Activated T-helper 17 cell treated with anti-CD3 and anti-CD28 coated beads, Interleukin-2, amount 50 U/mL, for 72 hours (primary cell): ENCODE results near the gene PM20D2. TPM values are rescaled to one million over a fixed set of nuclear protein-coding genes. Genes with fewer than 3 reads are reported as not detected.
"Not testable (repeated sequence)": the region's sequence is repeated elsewhere in the genome, so short reads cannot be mapped to it uniquely, and the experiment has no call there.

Experiments used
- ATAC-seq: fragments of 150-1000 bp; cut with Tn5 transposase; replicated peaks from 2 replicates; pipeline ENCODE4 v1.10.0; 2021; ENCODE audit warnings: mild to moderate bottlenecking, moderate library complexity
- H3K27ac Mint-ChIP-seq: one replicate; pipeline ENCODE4 v1.8.0; 2022; ENCODE audit warnings: mixed read lengths
- H3K27me3 Mint-ChIP-seq: one replicate; pipeline ENCODE4 v1.8.0; 2022; ENCODE audit warnings: mixed read lengths
- H3K36me3 Mint-ChIP-seq: one replicate; pipeline ENCODE4 v1.8.0; 2022; ENCODE audit warnings: low read depth, mild to moderate bottlenecking, mixed read lengths
- H3K4me1 Mint-ChIP-seq: one replicate; pipeline ENCODE4 v1.8.0; 2022; ENCODE audit warnings: mixed read lengths
- H3K4me3 Mint-ChIP-seq: one replicate; pipeline ENCODE4 v1.8.0; 2022; ENCODE audit warnings: mild to moderate bottlenecking, mixed read lengths
- H3K9me3 Mint-ChIP-seq: one replicate; pipeline ENCODE4 v1.8.0; 2022; ENCODE audit warnings: mixed read lengths
- total RNA-seq, 2 donors: library from RNA; stranded (reverse); gene quantifications; one replicate each; pipeline ENCODE4 v1.2.3, GENCODE V29; 2022

PM20D2 gene, protein sequence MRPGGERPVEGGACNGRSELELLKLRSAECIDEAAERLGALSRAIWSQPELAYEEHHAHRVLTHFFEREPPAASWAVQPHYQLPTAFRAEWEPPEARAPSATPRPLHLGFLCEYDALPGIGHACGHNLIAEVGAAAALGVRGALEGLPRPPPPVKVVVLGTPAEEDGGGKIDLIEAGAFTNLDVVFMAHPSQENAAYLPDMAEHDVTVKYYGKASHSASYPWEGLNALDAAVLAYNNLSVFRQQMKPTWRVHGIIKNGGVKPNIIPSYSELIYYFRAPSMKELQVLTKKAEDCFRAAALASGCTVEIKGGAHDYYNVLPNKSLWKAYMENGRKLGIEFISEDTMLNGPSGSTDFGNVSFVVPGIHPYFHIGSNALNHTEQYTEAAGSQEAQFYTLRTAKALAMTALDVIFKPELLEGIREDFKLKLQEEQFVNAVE
- total RNA-seq = 1 to 10 TPM; 7.9 to 9.2 TPM

DNA sequence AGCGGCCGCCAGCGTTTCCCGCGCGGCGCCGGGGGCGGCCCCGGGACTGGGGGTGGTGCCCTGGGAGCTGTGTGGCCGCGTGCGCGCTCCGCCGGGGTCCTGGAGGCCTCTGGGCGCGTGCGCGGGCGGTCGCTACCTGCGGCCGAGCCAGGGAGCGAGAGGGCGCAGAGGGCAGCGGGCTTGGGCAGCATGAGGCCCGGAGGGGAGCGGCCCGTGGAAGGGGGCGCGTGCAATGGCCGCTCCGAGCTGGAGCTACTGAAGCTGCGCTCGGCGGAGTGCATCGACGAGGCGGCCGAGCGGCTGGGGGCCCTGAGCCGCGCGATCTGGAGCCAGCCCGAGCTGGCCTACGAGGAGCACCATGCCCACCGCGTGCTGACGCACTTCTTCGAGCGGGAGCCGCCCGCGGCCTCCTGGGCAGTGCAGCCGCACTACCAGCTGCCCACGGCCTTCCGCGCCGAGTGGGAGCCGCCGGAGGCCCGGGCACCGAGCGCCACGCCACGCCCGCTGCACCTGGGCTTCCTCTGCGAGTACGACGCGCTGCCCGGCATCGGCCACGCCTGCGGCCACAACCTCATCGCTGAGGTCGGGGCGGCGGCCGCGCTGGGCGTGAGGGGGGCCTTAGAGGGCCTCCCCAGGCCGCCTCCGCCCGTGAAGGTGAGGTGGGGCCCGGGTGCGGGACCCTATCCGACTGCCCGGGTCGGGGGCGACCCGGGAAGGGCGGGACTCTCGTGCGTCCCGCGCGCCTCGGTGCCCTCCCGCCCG is at the start of gene PM20D2:
Gene PM20D2 (plus strand): TSS at position 100 of the 762 bp plus-strand sequence. CDS start 90 bp downstream, at position 190.
- Mint-ChIP-seq H3K36me3 (peaks cover 31% of the 10 kb centered on the region), H3K4me1 (peaks cover 15% of the 10 kb centered on the region), H3K27me3 (no peaks in the 10 kb centered on the region), H3K9me3 (no peaks in the 10 kb centered on the region), H3K27ac (peak within 1 kb of the TSS; percentile 98), H3K4me3 (peak within 1 kb of the TSS; percentile 95)
- peak; percentile 68 for ATAC-seq

DNA sequence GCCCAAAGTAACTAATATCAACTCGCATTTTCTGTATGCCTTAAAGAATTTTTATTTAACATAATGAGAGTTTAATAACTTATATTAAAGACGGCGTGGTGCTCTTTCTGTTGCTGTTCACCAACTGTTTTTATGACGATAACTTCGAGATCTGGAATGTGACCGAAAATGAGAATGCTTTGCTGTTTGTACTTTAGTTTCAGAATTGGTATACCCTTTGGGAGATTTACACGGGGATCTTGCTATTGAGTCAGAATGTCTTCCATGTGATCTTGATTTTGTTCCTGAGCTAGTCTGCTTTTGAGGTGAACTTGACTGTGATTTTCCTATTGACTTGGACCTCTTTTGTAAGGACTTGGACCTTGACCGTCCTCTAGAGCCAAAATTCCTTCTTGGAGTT is 47.4 kb upstream of the PM20D2 start:
- peak overlapping the region; percentile 21 for H3K27ac Mint-ChIP-seq
- peak; percentile 96 for ATAC-seq
- H3K4me1 Mint-ChIP-seq = peaks cover 5% of the 10 kb centered on the region
- no peaks in the 10 kb centered on the region for H3K9me3 Mint-ChIP-seq
- no peaks in the 10 kb centered on the region for H3K36me3 Mint-ChIP-seq
- H3K27me3 Mint-ChIP-seq = no peaks in the 10 kb centered on the region
- peak overlapping the region; percentile 20 for H3K4me3 Mint-ChIP-seq

DNA sequence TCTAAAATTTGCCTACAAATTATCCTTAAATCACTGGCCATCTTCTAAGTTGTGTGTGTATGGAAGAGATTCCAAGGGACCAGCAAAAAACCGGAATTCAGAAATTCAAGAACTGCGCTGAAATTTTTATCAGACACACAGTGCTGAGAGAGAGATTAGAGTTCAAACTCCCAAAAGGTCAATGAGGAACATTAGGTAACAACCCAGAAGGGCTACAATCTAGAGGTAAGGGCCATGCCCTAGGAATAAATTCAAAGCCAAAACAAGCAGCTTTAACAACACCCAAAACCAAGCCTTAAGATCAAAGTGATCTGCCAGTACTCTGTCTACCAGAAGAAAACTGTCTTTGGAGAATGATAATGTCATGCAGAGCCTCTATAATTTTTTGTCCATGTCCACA is 45.7 kb upstream of the PM20D2 start:
- ATAC-seq = no peak
- no peak overlapping the region for H3K4me3 Mint-ChIP-seq
- peaks cover 5% of the 10 kb centered on the region for H3K4me1 Mint-ChIP-seq
- H3K36me3 Mint-ChIP-seq = no peaks in the 10 kb centered on the region
- no peaks in the 10 kb centered on the region for H3K9me3 Mint-ChIP-seq
- H3K27me3 Mint-ChIP-seq = no peaks in the 10 kb centered on the region
- no peak overlapping the region for H3K27ac Mint-ChIP-seq

DNA sequence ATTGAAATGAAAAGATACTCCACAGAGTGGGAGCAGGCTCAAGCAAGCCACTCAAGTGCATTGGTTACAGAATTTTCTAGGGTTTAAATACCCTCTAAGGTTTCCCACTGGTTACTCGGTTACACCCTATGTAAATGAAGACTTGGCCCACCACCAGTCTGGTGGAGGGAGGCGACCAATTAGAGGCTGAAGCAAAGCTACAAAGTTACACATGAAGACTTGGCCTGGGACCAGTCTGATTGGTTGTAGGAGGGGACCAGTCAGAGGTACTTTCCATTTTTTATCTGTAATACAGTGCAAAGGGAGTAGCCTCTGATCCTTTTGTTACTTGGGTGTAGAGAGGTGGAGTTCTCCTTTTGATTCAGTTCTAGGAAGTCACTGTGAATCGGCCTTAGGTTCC is 35.6 kb upstream of the PM20D2 start:
- no peaks in the 10 kb centered on the region for H3K27me3 Mint-ChIP-seq
- no peaks in the 10 kb centered on the region for H3K36me3 Mint-ChIP-seq
- H3K4me1 Mint-ChIP-seq = no peaks in the 10 kb centered on the region
- no peak overlapping the region for H3K27ac Mint-ChIP-seq
- H3K9me3 Mint-ChIP-seq = no peaks in the 10 kb centered on the region
- ATAC-seq = no peak
- no peak overlapping the region for H3K4me3 Mint-ChIP-seq

DNA sequence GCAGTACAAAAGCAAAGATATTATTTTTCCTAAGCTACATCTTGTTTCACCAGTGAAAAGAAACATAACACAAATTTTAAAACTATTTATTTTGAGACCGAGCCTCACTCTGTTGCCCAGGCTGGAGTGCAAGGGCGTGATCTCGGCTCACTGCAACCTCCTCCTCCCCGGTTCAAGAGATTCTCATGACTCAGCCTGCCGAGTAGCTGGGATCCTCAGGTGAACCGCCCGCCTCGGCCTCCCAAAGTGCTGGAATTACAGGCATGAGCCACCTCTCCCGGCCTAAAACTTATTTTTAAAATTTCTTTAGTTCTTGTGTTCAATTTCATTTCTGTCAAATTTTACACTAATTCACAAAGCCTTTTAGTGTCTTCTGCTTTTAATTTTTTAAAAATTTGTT is 33.9 kb upstream of the PM20D2 start:
- Mint-ChIP-seq H3K27me3 (peaks cover 3% of the 10 kb centered on the region), H3K9me3 (no peaks in the 10 kb centered on the region)

DNA sequence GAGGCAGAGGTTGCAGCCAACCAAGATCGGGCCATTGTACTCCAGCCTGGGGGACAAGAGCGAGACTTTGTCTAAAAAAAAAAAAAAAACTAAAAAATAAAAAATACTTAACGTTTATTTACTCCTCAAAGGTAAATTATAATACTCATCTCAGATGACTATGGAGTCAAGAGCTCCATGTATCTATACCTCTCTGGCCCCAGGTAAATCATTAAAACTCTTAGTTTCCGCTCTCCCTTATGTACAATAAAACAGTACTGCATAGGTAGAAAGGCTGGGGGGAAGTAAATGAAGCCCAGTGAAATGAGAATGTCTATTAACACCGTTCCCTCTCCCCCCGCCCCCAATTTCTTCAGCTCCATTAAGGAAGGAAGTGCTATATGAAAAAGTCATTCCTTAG is 29.2 kb upstream of the PM20D2 start:
- H3K27ac Mint-ChIP-seq = peak overlapping the region; percentile 57
- no peak for ATAC-seq
- H3K27me3 Mint-ChIP-seq = peaks cover 6% of the 10 kb centered on the region
- no peaks in the 10 kb centered on the region for H3K36me3 Mint-ChIP-seq
- H3K4me3 Mint-ChIP-seq = peak overlapping the region; percentile 85
- peaks cover 6% of the 10 kb centered on the region for H3K4me1 Mint-ChIP-seq
- H3K9me3 Mint-ChIP-seq = no peaks in the 10 kb centered on the region

More for the DNA sequence above, 33.9 kb upstream of the PM20D2 start:
- Mint-ChIP-seq H3K4me3 (no peak overlapping the region), H3K36me3 (no peaks in the 10 kb centered on the region), H3K27ac (no peak overlapping the region), H3K4me1 (peaks cover 2% of the 10 kb centered on the region)
- no peak for ATAC-seq

DNA sequence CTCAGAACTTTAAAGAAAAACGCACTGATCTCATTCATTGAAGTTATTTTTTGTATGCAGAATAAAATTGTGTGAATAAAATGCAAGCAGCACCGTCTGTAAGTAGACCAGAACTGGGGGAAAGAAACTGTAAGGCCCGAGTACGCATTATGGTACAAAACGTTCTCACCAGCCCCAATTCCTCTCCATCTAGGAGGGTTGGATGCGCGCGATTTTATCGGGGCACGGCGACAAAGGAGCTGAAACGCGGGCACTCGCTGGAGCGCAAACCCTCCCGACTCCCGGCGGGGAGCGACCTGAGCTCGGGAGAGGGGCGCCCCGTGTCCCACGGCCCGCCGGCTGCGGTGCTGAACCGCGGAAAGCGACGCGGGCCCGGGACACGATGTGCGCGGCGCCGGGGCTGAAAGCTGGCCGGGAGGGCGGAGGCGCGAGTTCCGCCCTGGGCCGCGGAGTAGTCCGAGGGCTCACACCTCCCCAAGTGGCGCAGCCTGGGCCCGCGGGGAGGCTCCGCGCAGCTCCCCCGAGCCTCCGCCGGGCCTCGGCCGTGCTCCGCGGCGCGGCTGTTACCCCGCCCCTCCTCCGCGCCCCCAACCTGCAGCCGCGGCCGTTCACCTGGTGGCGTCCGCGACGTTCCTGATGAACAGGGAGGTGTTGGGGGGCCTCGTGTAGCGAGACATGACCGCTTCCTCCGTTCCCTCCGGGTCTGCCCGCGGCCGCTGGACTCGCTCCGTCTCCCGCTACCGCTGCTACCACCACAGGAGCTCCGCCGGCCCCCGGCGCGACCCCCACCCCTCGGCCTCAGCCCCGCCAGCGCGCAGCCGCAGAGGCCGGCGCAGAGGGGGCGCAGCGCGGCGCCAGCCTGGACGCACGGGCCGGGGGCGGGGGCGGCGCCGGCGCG is 28.4 kb upstream of the PM20D2 start, which contains the start of gene SRSF12:
Gene SRSF12 (minus strand): TSS at position 861 of the 898 bp plus-strand sequence. CDS start 184 bp downstream, at position 677.
- peak within 1 kb of the TSS; percentile 57 for H3K27ac Mint-ChIP-seq
- peak within 1 kb of the TSS; percentile 85 for H3K4me3 Mint-ChIP-seq
- peaks cover 6% of the 10 kb centered on the region for H3K4me1 Mint-ChIP-seq
- peaks cover 6% of the 10 kb centered on the region for H3K27me3 Mint-ChIP-seq
- no peaks in the 10 kb centered on the region for H3K36me3 Mint-ChIP-seq
- ATAC-seq = peak; percentile 91
- no peaks in the 10 kb centered on the region for H3K9me3 Mint-ChIP-seq

DNA sequence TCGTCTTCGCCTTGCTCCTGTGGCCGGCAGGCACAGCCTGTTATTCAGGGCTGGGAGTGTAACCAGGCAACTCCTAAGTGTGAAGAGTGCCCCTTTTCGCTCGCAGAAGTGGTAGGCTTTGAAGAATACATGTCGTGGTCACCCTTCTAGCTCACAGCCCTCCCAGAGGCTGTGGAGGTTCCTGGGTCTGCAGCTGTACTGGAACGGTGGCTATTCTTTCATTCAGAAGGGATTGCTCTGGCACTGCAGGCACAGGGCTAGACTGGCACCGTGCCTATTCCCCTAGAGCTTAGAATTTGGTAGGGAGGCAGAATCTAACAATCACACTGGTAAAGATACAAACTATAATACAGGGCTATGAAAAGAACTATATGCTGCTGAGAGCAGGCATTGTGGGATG is 26.9 kb upstream of the PM20D2 start:
- Mint-ChIP-seq H3K4me3 (peak overlapping the region; percentile 53), H3K27ac (no peak overlapping the region), H3K36me3 (no peaks in the 10 kb centered on the region), H3K27me3 (peaks cover 6% of the 10 kb centered on the region), H3K4me1 (peaks cover 6% of the 10 kb centered on the region), H3K9me3 (no peaks in the 10 kb centered on the region)
- no peak for ATAC-seq

DNA sequence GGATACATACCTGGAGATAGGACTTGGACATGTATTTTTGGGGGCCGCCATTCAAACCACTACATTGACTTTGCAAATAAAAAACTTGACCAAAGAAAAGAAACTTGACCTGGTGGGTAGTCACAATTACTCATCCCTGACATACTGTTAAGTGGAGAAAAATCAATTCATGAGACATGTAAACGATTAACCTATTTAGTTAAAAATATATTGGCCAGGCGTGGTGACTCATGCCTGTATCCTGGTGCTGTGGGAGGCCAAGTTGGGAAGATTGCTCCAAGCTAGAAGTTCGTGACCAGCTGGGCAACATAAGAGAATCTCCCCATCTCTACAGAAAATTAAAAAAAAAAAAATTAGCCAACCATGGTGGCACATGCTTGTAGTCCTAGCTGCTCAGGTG is 25.5 kb upstream of the PM20D2 start:
- no peak overlapping the region for H3K4me3 Mint-ChIP-seq
- H3K4me1 Mint-ChIP-seq = peaks cover 6% of the 10 kb centered on the region
- H3K27me3 Mint-ChIP-seq = peaks cover 6% of the 10 kb centered on the region
- ATAC-seq = no peak
- no peaks in the 10 kb centered on the region for H3K9me3 Mint-ChIP-seq
- H3K36me3 Mint-ChIP-seq = no peaks in the 10 kb centered on the region
- no peak overlapping the region for H3K27ac Mint-ChIP-seq

DNA sequence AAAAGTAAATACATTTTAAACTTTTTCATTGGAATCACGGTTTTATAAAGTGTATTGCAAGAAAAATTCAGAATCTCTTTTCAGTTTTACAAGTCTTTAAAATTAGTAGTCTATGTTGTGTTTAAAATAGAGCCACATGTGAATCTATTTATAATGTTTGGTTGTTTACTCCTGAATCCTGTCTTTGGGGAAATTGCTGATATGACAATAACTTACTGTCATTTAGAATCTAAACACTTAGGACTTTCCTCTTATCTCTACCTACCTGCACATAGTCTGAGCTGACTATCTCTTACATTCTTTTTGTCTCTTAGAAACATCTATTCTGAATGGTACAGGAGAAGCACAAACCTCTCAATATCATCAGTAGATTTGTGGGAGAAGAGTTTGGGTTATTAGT is 23.9 kb upstream of the PM20D2 start:
- no peak for ATAC-seq
- Mint-ChIP-seq H3K27me3 (peaks cover 3% of the 10 kb centered on the region), H3K4me1 (peaks cover 4% of the 10 kb centered on the region), H3K27ac (no peak overlapping the region), H3K36me3 (no peaks in the 10 kb centered on the region), H3K9me3 (no peaks in the 10 kb centered on the region), H3K4me3 (no peak overlapping the region)

DNA sequence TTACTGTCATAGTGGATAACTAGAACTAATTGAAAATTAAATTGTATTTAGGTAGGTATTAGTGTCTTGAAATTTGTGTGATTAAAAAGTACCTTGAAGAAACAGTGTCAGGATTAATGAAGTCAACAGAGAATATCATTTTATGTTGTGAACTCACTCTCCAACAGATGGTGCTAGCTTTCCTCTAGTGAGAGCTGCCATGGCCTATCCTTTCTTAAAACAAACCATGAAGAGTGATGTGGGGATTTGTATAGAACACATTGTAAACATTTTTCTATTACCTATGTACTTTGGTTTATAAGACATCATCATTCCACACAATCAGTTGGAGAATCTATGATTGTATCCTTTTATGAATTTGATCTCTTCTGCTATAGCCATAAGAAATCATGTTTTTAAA is 23.2 kb upstream of the PM20D2 start:
- ATAC-seq = peak; percentile 52

DNA sequence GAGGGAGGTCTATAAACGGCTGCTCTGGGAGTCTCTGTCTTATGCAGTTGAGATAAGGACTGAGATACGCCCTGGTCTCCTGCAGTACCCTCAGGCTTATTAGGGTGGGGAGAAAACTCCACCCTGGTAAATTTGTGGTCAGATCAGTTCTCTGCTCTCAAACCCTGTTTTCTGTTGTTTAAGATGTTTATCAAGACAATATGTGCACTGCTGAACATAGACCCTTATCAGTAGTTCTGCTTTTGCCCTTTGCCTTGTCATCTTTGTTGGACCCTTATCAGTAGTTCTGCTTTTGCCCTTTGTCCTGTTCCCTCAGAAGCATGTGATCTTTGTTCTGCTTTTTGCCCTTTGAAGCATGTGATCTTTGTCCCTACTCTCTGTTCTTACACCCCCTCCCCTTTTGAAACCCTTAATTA is 17.6 kb upstream of the PM20D2 start:
- H3K27ac Mint-ChIP-seq, H3K4me1 Mint-ChIP-seq, H3K27me3 Mint-ChIP-seq, ATAC-seq, H3K4me3 Mint-ChIP-seq, H3K36me3 Mint-ChIP-seq, H3K9me3 Mint-ChIP-seq: not testable (repeated sequence)

More for the DNA sequence above, 23.2 kb upstream of the PM20D2 start:
- Mint-ChIP-seq H3K27ac (no peak overlapping the region), H3K27me3 (no peaks in the 10 kb centered on the region), H3K36me3 (no peaks in the 10 kb centered on the region), H3K4me1 (no peaks in the 10 kb centered on the region), H3K9me3 (no peaks in the 10 kb centered on the region), H3K4me3 (no peak overlapping the region)

DNA sequence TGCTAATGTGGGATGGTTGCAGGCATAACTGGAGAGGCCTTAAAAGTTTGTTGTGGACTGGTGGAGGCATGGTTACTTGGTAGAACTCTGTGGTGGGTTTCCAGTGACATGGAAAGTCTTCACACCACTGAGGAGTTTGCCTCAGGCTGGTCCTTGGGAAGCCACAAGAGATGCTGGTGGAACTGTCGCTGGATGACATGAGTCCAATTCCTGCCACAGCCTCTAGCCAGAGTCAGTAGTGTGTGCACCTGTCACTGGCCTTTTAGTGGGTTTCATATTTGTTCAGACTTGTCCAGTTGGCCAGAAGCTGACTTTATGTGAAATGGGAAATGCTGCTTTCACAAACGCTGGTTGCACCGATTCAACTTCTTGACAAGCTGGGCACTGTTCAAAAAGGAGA is 14.3 kb upstream of the PM20D2 start:
- Mint-ChIP-seq H3K36me3 (no peaks in the 10 kb centered on the region), H3K4me1 (no peaks in the 10 kb centered on the region), H3K4me3 (no peak overlapping the region), H3K27ac (no peak overlapping the region), H3K9me3 (peaks cover 3% of the 10 kb centered on the region), H3K27me3 (no peaks in the 10 kb centered on the region)
- no peak for ATAC-seq

DNA sequence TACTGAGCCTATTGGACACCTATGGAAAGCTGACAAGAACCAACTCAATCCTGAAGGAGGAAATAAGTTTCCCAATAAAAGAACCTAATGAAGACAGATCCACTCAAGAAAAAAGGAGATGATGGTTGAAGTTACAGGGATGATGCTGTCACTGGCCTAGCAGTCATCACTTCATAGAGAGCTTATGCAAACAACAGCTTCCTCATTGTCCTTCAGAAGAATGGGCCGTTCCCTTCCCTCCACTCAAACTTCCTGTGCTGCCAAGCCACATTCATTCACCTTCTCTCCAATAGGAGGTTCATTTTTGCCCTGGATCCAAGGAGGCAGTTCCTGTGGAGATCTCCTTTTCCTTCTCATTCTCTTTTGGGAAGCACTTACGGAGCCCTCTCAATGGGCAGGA is 13.8 kb upstream of the PM20D2 start:
- H3K9me3 Mint-ChIP-seq = peaks cover 3% of the 10 kb centered on the region
- no peak for ATAC-seq
- H3K27me3 Mint-ChIP-seq = no peaks in the 10 kb centered on the region
- no peaks in the 10 kb centered on the region for H3K4me1 Mint-ChIP-seq
- no peak overlapping the region for H3K27ac Mint-ChIP-seq
- no peaks in the 10 kb centered on the region for H3K36me3 Mint-ChIP-seq
- no peak overlapping the region for H3K4me3 Mint-ChIP-seq
